ENCODE measurements around the gene MLXIP.
"Not testable (repeated sequence)": the region's sequence is repeated elsewhere in the genome, so short reads cannot be mapped to it uniquely, and the experiment has no call there.

MLXIP gene

GRCh38 chr12:122036153-122036552 lies 42.4 kb upstream of the MLXIP start:
- H3K4me2 ChIP-seq (ENCODE audit: insufficient read depth, low read length, poor library complexity, severe bottlenecking), result no peak overlapping the region
- H3K4ac ChIP-seq (ENCODE audit: low read length), result no peak overlapping the region
- no peak overlapping the region for H3K23ac ChIP-seq (ENCODE audit: low read depth, low read length, poor library complexity)
- H2BK12ac ChIP-seq (ENCODE audit: low read length), result no peak overlapping the region
- no peak overlapping the region for H3K27ac ChIP-seq (replicated peaks; ENCODE audit: low read length)
- H2AK5ac ChIP-seq (ENCODE audit: low read depth, low read length), result no peak overlapping the region
- peaks cover 0 to 2% of the 10 kb centered on the region in 2 donors for H3K9me3 ChIP-seq (replicated peaks in 1 of 2; ENCODE audit: control insufficient read depth in 2 of 2, insufficient read depth in 1 of 2, low read depth in 1 of 2, low read length in 2 of 2)
- no peak overlapping the region for H3K18ac ChIP-seq (ENCODE audit: low read length)
- H2BK5ac ChIP-seq (ENCODE audit: low read length), result no peak overlapping the region
- H3K14ac ChIP-seq (ENCODE audit: low read length), result no peak overlapping the region
- no peak overlapping the region for H2AFZ ChIP-seq (ENCODE audit: low read length)
- H2BK15ac ChIP-seq (ENCODE audit: low read length), result no peak overlapping the region
- no peak overlapping the region for H4K8ac ChIP-seq (ENCODE audit: low read depth, low read length)
- no peak overlapping the region for H3K4me3 ChIP-seq (ENCODE audit: low read length in 2 of 2)
- peaks cover 0 to 2% of the 10 kb centered on the region in 2 donors for H3K4me1 ChIP-seq (ENCODE audit: control insufficient read depth in 2 of 2, insufficient read depth in 1 of 2, low read depth in 1 of 2, low read length in 2 of 2)
- no CpG with 5 or more reads among the region's 6 CpGs for WGBS, 2 donors (ENCODE audit: extremely low coverage in 2 of 2, insufficient read length in 2 of 2, insufficient replicate concordance in 1 of 2)
- H4K91ac ChIP-seq (ENCODE audit: low read depth, low read length, poor library complexity), result no peak overlapping the region
- no peak overlapping the region for H3K9ac ChIP-seq (ENCODE audit: low read depth, low read length, poor library complexity)
- H3K36me3 ChIP-seq (replicated peaks in 1 of 2; ENCODE audit: control insufficient read depth in 2 of 2, insufficient read depth in 2 of 2, low read length in 2 of 2), result peaks cover 32 to 86% of the 10 kb centered on the region in 2 donors
- no peak for DNase-seq (ENCODE audit: low spot score)
- H3K27me3 ChIP-seq (ENCODE audit: control insufficient read depth in 3 of 3, insufficient read depth in 3 of 3, low read depth in 1 of 3, low read length in 3 of 3), result no peaks in the 10 kb centered on the region
- peaks cover 10% of the 10 kb centered on the region for H3K79me1 ChIP-seq (ENCODE audit: low read depth, low read length)
- H2BK120ac ChIP-seq (ENCODE audit: low read depth, low read length), result no peak overlapping the region

- no peaks in the 10 kb centered on the region for H3K27me3 ChIP-seq (ENCODE audit: control insufficient read depth in 3 of 3, insufficient read depth in 3 of 3, low read depth in 1 of 3, low read length in 3 of 3)
- no peak overlapping the region for H2BK120ac ChIP-seq (ENCODE audit: low read depth, low read length)
- no peaks in the 10 kb centered on the region for H3K4me1 ChIP-seq (ENCODE audit: control insufficient read depth in 2 of 2, insufficient read depth in 1 of 2, low read depth in 1 of 2, low read length in 2 of 2)
- no peak for DNase-seq (ENCODE audit: low spot score)
- no peak overlapping the region for H4K91ac ChIP-seq (ENCODE audit: low read depth, low read length, poor library complexity)
- no CpG with 5 or more reads among the region's 21 CpGs for WGBS, 2 donors (ENCODE audit: extremely low coverage in 2 of 2, insufficient read length in 2 of 2, insufficient replicate concordance in 1 of 2)
- no peak overlapping the region for H2BK5ac ChIP-seq (ENCODE audit: low read length)
- no peak overlapping the region for H2BK12ac ChIP-seq (ENCODE audit: low read length)
- no peak overlapping the region for H2BK15ac ChIP-seq (ENCODE audit: low read length)
- H3K27ac ChIP-seq (replicated peaks; ENCODE audit: low read length), result no peak overlapping the region
- peak overlapping the region; percentile 11 for H3K18ac ChIP-seq (ENCODE audit: low read length)
- no peak overlapping the region for H3K14ac ChIP-seq (ENCODE audit: low read length)
- no peak overlapping the region for H4K8ac ChIP-seq (ENCODE audit: low read depth, low read length)
- no peak overlapping the region for H3K4me2 ChIP-seq (ENCODE audit: insufficient read depth, low read length, poor library complexity, severe bottlenecking)
- no peak overlapping the region for H3K9ac ChIP-seq (ENCODE audit: low read depth, low read length, poor library complexity)
- no peak overlapping the region for H3K4ac ChIP-seq (ENCODE audit: low read length)
- H3K36me3 ChIP-seq (replicated peaks in 1 of 2; ENCODE audit: control insufficient read depth in 2 of 2, insufficient read depth in 2 of 2, low read length in 2 of 2), result peaks cover 48 to 97% of the 10 kb centered on the region in 2 donors
- no peak overlapping the region for H2AK5ac ChIP-seq (ENCODE audit: low read depth, low read length)
- peaks cover 0 to 11% of the 10 kb centered on the region in 2 donors for H3K9me3 ChIP-seq (replicated peaks in 1 of 2; ENCODE audit: control insufficient read depth in 2 of 2, insufficient read depth in 1 of 2, low read depth in 1 of 2, low read length in 2 of 2)
- H3K79me1 ChIP-seq (ENCODE audit: low read depth, low read length), result peaks cover 12% of the 10 kb centered on the region
- no peak overlapping the region for H3K4me3 ChIP-seq (ENCODE audit: low read length in 2 of 2)
- no peak overlapping the region for H2AFZ ChIP-seq (ENCODE audit: low read length)
- H3K23ac ChIP-seq (ENCODE audit: low read depth, low read length, poor library complexity), result no peak overlapping the region
These were observed 37.8 kb upstream of the MLXIP start for GRCh38 chr12:122040579-122041386.

- H4K91ac ChIP-seq (ENCODE audit: low read depth, low read length, poor library complexity); H3K4me1 ChIP-seq (ENCODE audit: control insufficient read depth in 2 of 2, insufficient read depth in 1 of 2, low read depth in 1 of 2, low read length in 2 of 2); H2BK12ac ChIP-seq (ENCODE audit: low read length); H3K4me2 ChIP-seq (ENCODE audit: insufficient read depth, low read length, poor library complexity, severe bottlenecking); H3K14ac ChIP-seq (ENCODE audit: low read length); H2BK120ac ChIP-seq (ENCODE audit: low read depth, low read length); H2BK5ac ChIP-seq (ENCODE audit: low read length); H4K8ac ChIP-seq (ENCODE audit: low read depth, low read length); DNase-seq (ENCODE audit: low spot score); H3K27me3 ChIP-seq (ENCODE audit: control insufficient read depth in 3 of 3, insufficient read depth in 3 of 3, low read depth in 1 of 3, low read length in 3 of 3); H3K18ac ChIP-seq (ENCODE audit: low read length); H3K9ac ChIP-seq (ENCODE audit: low read depth, low read length, poor library complexity); H3K23ac ChIP-seq (ENCODE audit: low read depth, low read length, poor library complexity); H2BK15ac ChIP-seq (ENCODE audit: low read length); H3K27ac ChIP-seq (replicated peaks; ENCODE audit: low read length); H3K4ac ChIP-seq (ENCODE audit: low read length); H2AFZ ChIP-seq (ENCODE audit: low read length); H3K4me3 ChIP-seq (ENCODE audit: low read length in 2 of 2); H2AK5ac ChIP-seq (ENCODE audit: low read depth, low read length): not testable (repeated sequence)
- Histone ChIP-seq H3K79me1 (ENCODE audit: low read depth, low read length) (peaks cover 12% of the 10 kb centered on the region), H3K9me3 (replicated peaks in 1 of 2; ENCODE audit: control insufficient read depth in 2 of 2, insufficient read depth in 1 of 2, low read depth in 1 of 2, low read length in 2 of 2) (peaks cover 0 to 12% of the 10 kb centered on the region in 2 donors), H3K36me3 (replicated peaks in 1 of 2; ENCODE audit: control insufficient read depth in 2 of 2, insufficient read depth in 2 of 2, low read length in 2 of 2) (peaks cover 48 to 97% of the 10 kb centered on the region in 2 donors)
- no CpG with 5 or more reads among the region's 3 CpGs for WGBS, 2 donors (ENCODE audit: extremely low coverage in 2 of 2, insufficient read length in 2 of 2, insufficient replicate concordance in 1 of 2)
These were observed 37.1 kb upstream of the MLXIP start for GRCh38 chr12:122041458-122041857.

GRCh38 chr12:122042910-122043309 lies 35.6 kb upstream of the MLXIP start:
- peaks cover 0 to 11% of the 10 kb centered on the region in 2 donors for H3K9me3 ChIP-seq (replicated peaks in 1 of 2; ENCODE audit: control insufficient read depth in 2 of 2, insufficient read depth in 1 of 2, low read depth in 1 of 2, low read length in 2 of 2)
- H3K23ac ChIP-seq (ENCODE audit: low read depth, low read length, poor library complexity), result no peak overlapping the region
- H2AFZ ChIP-seq (ENCODE audit: low read length), result no peak overlapping the region
- H3K36me3 ChIP-seq (replicated peaks in 1 of 2; ENCODE audit: control insufficient read depth in 2 of 2, insufficient read depth in 2 of 2, low read length in 2 of 2), result peaks cover 43 to 94% of the 10 kb centered on the region in 2 donors
- H3K79me1 ChIP-seq (ENCODE audit: low read depth, low read length), result peaks cover 9% of the 10 kb centered on the region
- H3K27me3 ChIP-seq (ENCODE audit: control insufficient read depth in 3 of 3, insufficient read depth in 3 of 3, low read depth in 1 of 3, low read length in 3 of 3), result no peaks in the 10 kb centered on the region
- no peak overlapping the region for H3K4ac ChIP-seq (ENCODE audit: low read length)
- H2BK12ac ChIP-seq (ENCODE audit: low read length), result no peak overlapping the region
- no peak overlapping the region for H3K18ac ChIP-seq (ENCODE audit: low read length)
- no peak overlapping the region for H3K9ac ChIP-seq (ENCODE audit: low read depth, low read length, poor library complexity)
- no peaks in the 10 kb centered on the region for H3K4me1 ChIP-seq (ENCODE audit: control insufficient read depth in 2 of 2, insufficient read depth in 1 of 2, low read depth in 1 of 2, low read length in 2 of 2)
- H2BK120ac ChIP-seq (ENCODE audit: low read depth, low read length), result no peak overlapping the region
- no CpG with 5 or more reads among the region's 11 CpGs for WGBS, 2 donors (ENCODE audit: extremely low coverage in 2 of 2, insufficient read length in 2 of 2, insufficient replicate concordance in 1 of 2)
- H4K8ac ChIP-seq (ENCODE audit: low read depth, low read length), result no peak overlapping the region
- DNase-seq (ENCODE audit: low spot score), result no peak
- no peak overlapping the region for H4K91ac ChIP-seq (ENCODE audit: low read depth, low read length, poor library complexity)
- H3K14ac ChIP-seq (ENCODE audit: low read length), result peak overlapping the region; percentile 38
- H3K4me3 ChIP-seq (ENCODE audit: low read length in 2 of 2), result no peak overlapping the region
- H2BK15ac ChIP-seq (ENCODE audit: low read length), result no peak overlapping the region
- no peak overlapping the region for H3K4me2 ChIP-seq (ENCODE audit: insufficient read depth, low read length, poor library complexity, severe bottlenecking)
- H2BK5ac ChIP-seq (ENCODE audit: low read length), result no peak overlapping the region
- H2AK5ac ChIP-seq (ENCODE audit: low read depth, low read length), result no peak overlapping the region
- H3K27ac ChIP-seq (replicated peaks; ENCODE audit: low read length), result no peak overlapping the region
